GM12801 (cell line): Measurements from ENCODE around the gene PCAT6.

Experiments used
- TF ChIP-seq, protein P1 (sequence below): IDR thresholded peaks from one replicate; pipeline ENCODE4 v1.5.1; 2011; ENCODE audit warnings: control low read depth; ENCODE audit not compliant: insufficient read length; ENCODE audit errors: extremely low read depth

The PCAT6 gene

GRCh38 chr1:202807926-202808757 is 2.6 kb upstream of the PCAT6 start, which contains the start of gene KDM5B:
Gene KDM5B (minus strand): TSS chr1:202808421. CDS start chr1:202808305, 116 bp downstream.
- TF ChIP-seq, protein P1, sequence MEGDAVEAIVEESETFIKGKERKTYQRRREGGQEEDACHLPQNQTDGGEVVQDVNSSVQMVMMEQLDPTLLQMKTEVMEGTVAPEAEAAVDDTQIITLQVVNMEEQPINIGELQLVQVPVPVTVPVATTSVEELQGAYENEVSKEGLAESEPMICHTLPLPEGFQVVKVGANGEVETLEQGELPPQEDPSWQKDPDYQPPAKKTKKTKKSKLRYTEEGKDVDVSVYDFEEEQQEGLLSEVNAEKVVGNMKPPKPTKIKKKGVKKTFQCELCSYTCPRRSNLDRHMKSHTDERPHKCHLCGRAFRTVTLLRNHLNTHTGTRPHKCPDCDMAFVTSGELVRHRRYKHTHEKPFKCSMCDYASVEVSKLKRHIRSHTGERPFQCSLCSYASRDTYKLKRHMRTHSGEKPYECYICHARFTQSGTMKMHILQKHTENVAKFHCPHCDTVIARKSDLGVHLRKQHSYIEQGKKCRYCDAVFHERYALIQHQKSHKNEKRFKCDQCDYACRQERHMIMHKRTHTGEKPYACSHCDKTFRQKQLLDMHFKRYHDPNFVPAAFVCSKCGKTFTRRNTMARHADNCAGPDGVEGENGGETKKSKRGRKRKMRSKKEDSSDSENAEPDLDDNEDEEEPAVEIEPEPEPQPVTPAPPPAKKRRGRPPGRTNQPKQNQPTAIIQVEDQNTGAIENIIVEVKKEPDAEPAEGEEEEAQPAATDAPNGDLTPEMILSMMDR, result no peak

DNA sequence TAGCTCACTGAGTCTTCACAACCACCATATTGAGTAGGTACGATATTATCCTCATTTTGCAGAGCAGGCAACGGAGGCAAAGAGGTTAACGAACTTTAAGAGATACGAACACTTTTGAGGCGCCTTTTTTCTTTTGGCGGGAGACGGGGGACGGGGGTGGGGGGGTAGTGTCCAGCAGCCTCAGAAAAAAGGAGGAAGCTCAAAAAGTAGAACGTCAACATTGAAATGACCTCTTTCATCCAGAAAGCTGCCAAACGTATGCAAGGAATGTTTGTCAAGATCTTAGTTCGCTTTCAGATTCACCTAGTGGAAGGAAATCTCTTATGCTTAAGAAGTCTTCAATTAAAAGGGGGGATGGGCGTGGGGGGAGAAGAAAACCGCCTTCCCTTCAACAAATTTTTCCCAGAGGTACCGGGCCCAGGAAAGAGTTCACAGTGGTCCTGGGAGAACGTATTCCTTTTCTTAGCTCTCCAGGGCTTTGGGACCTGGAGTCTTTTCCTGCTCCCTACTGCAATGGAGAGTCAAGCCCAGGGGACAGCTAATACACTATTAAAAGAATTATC is 1.1 kb upstream of the PCAT6 start:
- TF ChIP-seq, protein P1, result no peak

GRCh38 chr1:202810193-202810614 is 550 bp upstream of the PCAT6 start:
- TF ChIP-seq, protein P1, result no peak

DNA sequence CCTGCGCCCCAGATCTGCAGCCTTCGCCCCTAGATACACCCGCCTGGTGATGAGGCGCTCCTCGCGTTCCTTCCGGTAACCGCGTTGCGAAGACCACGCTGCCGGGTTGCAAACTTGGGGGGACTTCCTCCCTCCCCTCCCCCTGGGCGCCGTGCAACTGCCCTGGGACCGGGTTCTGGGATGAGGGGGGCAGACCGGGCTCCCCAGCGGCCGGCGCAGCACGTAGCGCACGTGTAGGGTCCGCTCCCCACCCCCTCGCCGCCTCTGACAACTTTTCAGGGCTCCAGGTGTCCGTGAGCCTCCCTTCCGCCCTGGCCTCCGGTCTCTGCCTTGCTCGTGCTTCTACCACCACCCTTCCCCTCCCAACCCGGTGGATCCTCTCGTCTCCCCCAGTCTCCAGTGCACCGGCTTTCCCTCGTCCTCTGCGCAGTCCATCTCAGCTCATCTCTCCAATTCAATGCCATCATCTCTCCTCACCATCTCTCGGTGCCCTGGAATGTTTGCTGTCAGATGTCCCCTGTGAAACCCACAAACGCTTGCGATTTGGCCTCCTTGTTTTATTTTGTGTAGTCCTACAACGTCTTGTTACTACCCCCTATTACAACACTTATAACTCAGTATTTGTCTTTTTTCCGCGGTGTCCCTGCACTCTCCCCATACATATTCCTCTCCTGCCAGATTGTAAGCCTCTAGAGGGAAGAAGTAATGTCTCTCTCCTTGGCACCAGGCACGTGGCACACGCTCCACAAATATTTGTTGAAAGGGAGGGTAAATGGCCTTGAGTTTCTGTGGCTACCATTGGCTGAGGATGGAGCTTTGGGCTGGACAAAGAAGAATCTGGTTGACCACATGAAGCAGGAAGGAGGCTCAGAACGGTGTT is 782 bp downstream of the PCAT6 start:
- TF ChIP-seq, protein P1, result no peak

GRCh38 chr1:202812176-202813026 is 1.6 kb downstream of the PCAT6 start:
- TF ChIP-seq, protein P1, result no peak

GRCh38 chr1:202815120-202815519 is 4.4 kb downstream of the PCAT6 start:
- TF ChIP-seq, protein P1, result no peak
